ENCODE measurements around the gene CCDC197.

The CCDC197 gene

DNA sequence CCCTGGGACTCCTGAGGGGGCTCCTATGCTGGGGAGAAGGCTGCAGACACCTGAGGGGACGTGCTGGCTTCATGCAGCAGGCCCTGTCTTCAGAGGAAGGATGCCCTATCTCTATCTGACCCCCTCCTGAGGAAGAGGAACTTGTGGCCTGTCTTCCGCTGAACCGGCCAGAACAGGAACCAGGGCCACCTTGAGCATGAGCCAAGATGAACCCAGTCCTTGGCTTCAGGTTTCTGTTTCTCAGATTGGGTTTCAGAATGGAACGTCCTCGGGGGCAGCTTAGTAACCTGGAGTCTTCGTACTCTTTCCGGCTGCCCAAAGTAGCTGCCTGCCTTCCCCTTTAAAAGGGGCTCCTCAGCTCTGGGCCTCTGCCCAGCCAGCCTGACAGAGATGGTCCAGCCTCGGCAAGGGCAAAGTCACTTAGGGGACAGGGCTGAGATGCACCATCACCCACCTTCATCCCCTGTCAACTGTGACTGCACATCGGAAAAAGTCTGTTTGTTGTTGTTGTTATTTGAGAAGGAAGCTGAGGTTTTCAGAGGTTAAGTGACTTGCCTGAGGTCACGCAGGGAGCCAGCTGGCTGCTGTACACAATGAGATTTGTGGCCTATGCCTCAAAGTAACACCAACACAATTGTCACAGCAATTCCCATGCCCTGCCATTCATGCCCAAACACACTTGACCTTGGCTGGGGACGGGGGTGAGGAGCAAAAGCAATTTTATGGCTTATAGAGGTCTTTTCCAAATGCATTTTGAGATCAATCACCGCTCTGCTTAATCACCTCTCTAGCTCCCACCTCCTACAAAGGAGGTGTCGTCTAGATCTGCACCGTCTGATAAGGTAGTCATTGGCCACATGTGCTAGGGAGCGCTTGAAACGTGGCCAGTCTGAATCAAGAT, 34.1 kb upstream of the CCDC197 start:
- FAIRE-seq: no peak

DNA sequence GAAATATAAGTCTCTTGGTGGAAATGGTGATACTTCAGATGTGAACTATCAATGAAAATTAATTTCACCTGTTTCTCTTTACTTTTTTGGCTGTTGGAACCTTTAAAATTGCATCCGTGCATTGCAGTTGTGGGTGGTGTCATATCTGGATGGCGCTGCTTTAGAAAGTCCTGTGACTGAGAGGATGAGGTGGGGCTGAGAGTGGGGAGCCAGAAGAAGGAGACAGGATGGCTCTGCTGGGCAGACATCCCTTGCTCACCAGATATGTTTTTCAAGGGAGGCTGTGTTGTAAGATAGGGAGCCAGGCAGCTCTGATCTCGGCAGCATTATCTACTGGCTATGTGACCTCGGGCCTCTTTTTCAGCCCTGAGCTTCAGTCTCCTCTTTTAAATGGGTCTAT, 33.4 kb upstream of the CCDC197 start:
- FAIRE-seq: no peak

DNA sequence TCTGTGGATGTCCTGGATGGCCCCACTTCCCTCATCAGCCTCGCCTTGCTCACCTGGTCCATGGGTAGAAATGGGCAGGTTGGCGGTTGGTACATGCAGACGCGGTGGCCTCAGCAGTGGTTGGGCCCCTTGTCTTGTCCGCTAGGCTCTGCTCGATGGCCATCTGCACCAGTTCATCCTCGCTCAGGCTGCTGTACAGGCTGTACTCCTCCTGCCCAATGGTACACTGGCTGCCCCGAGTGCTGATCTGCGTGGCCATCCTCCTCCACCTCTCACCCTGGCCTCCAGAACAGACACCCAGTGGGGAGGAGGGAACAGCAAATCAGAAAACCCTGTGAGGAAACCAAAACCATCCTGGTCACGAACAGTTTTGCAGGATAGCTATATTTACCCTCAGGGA, 32.8 kb upstream of the CCDC197 start:
- FAIRE-seq: no peak

DNA sequence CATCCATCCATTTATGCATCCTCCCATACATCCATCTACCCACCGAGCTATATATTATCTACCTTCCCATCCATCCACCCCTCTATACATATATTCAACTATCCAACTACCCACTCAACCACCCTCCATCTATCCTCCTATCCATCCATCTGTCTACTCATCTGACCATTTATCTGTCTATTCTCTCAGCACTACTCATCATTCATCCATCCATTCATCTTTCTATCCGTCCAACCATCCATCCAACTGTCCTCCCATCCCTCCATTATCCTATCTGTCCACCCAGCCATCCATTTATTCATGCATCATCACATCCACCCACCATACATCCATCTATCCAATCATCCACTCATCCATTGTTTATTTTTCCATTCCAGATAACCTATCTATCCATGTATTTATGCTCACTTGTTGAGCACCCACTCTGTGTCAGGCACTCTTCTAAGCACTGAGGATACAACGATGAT, 32.2 kb upstream of the CCDC197 start:
- FAIRE-seq: no peak

DNA sequence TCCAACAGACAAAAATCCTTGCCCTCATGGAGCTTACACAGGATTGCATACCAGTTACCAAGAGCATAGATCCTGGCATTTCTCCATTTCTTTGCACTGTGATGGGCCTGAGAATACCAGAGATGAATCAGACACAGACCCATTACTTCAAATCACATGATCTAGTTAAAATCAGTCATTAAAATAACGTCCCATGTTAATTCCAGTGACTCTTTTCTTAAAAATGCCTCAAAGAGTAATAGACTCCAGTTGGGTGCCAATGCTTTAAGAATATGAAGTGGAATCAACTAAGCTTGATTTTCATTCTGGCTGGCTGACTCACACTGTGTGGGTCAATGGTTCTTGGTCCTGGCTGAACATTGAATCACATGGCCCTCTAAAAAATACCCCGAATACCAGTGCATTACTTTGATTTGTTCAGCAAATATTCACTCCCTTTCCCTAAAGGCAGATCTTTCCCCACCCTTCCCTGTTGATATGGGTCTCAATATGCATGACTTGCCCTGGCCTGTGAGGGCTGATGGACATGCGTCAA, 31.7 kb upstream of the CCDC197 start:
- no peak for FAIRE-seq

DNA sequence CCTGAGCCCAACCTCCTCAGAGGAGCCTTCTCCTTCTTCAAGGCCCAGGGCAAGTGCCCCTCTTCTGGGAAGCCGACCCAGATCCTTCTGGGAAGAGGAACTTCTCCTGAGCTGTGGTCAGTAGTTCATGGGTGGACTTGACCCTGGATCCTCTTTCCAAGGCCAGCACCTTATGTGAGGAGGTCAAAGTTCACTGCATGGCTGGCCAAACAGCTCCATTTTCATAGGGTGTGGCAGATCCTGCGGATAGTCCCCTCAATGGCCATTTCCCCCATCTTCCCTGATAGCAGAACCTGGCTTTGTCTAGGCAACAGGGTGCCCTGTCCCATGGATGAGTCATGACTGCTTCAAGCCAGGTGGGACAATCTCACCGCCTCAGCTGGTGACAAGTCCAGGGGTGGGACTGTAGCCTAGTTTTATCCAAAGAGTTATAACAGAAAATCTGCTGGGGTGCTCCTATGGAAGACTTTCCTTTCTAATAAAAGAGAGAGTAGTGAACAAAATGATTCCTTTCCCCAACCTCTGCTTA, 31.1 kb upstream of the CCDC197 start:
- FAIRE-seq: no peak

DNA sequence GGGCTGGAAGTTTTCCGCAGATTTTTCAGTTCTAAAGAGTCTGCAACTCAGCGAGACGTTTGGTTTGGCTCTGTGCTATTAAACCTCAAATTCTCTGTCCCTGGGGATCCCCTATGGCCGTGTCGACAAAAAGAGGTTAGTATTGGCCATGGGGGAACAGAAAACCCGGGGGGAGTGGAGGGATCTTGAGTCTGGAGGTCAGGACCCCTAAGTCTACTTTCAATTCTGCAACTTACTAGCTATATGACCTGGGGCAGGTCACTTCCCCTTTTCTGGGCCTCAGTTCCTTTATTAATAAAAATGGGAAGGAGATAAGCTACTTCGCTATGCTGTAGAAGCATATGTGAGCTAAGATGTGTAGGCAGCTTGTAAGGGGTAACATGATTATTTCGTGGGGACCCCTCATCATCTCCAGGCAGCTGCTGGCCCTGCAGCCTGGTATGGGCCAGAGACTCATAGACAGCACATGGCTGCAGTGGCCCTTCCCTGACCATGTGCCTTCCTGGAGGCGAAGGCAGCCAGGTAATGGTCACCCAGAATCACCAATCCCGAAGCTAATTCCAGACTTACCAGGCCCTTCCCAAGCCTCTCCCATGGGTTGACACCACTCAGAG, 29.4 kb upstream of the CCDC197 start:
- FAIRE-seq: no peak

DNA sequence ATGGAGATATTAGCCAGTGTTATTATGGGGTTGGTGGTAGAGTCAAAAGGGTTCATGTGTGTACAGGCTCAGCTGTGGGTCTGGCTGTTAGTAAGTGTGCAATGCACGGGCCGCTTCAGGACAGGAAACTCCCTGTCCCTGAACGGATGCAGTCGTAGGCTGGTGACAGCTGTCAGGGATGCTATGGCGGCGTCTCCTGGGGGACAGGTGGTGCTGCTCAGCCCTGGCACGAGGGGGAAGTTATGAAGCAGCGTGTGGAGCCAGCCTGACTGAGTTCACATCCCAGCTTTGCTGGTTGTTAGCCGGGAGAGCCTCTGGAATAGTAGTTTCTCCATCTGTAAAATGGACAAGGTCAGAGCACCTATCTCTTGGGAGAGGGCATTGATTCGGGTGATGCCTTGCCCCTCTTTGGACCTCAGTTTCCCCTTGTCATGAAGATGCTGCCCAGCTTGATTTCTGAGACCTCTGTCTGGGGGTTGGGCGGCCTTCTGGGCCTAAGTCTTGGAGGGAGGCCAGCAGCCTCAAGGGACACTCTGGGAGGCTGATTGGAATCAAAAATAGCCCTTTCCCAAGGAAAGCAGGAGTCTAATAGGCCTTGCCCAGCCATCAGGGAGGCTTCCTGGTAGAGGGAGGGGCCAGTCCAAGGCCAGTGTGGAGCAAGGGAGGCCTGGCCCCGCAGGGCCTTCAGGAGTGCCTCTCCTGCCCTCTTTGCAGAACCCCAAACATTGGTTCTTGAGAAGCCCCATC, 27.8 kb upstream of the CCDC197 start:
- FAIRE-seq: no peak

DNA sequence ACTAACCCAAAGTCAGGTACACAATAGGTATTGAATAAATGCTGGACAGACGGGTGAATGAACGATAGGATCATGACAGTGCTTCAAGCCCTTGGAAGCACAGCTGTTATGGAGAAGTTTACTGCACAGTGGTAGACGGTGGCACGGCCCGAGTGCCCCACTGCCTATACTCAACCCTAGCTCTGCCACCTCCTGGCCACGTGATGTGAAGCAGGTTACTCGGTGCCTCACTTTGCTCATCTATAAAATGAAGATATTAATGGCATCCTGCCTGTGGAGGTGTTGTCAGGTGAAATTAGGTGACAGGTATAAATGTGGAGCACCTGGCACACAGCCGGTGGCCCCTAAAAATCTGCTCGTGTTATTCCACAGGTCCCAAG, 26.5 kb upstream of the CCDC197 start:
- no peak for FAIRE-seq

DNA sequence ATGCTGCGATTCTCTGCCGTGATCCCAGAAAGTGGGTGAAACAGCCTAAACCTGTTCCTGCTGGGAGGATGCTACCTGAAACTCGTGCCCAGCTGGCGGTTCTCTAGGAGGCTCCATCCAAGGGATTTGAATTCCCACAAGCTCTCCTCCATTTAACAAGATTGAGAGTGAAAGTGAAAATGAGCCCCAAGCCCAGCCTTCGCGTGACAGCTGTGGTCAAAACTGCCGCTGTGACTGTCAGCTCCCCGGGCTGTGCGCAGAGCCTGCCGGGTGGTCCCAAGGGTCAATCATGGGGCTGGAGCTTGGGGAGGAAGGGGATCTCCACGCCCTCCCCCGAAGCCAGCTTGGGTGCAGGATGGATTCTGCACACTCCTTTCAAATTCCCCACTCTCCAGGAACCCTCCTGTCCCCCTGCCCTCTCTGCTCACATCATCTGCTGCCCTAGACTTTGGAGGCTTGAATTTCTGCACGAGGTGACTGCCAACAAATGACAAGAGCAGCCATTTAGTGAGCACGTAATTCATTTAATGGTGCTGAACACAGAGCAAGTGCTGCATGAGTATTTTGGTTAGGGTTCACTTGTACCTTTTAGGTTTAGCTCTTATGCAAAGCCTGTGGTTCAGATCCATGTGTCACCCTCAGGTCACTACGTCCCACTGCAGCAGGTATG, 26.0 kb upstream of the CCDC197 start:
- FAIRE-seq: no peak

DNA sequence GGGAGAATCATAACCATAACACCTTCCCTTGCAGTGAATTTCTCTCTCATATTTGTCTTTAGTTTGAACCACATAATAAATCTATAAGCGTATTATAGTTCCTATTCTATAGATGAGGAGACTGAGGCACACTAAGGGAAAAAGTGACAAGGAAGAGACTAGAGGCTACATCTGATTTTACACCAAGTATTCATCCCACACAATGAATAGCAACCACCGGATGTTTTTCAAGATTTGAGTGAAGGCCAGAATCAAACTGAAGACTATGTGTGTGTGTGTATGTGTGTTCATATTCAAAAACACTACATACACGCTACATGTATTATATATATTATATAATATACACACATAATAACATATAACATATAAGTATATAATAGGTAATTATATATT, 25.5 kb upstream of the CCDC197 start:
- FAIRE-seq: no peak

DNA sequence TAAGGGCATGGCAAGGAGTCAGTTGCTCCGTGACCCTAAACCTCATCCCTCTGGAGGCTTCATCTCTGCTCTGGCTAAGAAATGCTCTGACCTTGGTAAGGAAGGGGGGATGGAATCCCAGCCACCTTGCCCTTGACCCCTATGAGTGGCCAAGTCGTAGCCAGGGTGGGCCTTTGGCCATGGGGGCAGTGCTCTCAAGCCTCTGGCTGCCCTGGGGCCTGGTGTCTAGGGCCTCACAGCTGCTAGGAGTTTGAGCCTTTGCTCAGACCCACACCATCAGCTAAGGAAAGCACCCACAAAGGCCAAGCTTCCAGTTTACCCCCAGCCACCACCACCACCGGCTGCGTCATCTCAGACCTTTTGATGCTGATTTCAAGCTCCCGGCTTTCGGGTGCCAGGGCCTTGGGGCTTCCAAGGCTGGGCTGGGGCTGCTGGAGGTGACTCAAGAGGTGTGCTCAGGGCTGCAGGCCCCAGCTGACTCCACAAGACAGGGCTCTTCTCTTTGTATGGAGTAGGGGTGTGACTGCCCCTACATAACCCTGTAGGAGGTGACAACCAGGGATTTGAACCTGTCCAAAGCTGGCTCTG, 24.4 kb upstream of the CCDC197 start:
- FAIRE-seq: no peak

DNA sequence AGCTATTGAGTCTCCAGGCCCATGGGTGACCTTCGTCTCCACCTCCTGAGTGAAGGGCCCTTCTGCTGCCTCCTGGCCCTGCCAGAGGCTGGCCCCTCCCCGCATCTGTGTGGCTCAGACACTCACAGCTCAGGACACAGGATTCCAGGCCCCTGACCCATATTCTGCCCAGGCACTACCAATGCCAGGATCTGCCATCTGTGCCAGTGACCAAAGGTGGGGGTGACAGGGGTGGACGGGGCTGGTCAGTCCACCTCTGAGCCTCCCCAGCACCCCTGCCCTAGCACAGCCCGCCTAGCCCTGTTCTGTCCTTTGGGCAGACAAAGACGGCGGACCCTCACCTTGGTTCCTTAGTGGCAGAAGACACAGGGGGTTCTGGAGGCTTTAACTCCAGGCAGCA, 23.5 kb upstream of the CCDC197 start:
- no peak for FAIRE-seq

DNA sequence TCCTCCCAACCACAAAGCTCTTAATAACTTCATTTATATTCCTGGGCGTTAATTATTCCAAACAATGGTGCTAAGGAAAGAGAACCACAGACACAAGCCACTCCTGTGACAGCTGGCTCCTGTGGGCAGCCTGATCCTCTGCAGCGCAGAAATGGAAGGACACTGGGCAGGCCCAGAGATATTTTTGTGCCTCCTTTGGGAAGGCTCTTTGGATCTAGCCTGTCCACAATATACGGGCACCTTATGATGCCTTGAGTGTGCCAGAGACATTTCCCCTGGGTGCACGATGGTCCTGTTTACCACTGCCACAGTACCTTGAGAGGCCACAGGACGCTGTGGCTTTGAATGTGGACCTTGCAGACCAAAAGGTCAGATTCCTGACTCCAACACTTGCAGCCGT, 22.8 kb upstream of the CCDC197 start:
- no peak for FAIRE-seq

DNA sequence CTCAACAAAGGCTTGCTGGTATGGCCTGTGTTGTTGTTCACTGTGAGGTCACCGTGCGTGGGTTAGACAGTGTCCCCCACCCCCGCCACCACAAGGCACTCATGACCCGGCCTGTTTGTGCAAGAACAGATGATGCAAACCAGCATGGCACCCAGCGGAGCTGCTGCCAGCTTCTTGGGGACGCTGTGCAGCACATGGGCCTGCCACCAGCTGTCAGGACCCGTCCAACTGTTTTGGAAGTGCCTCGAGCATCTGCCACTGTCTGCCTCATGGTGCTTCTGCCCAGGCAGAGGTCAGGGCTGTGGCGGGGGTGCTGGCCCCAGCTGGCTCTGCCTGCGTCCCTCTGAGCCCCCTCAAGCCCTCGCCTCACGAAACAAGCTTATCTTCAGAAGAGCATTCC, 22.3 kb upstream of the CCDC197 start:
- no peak for FAIRE-seq

DNA sequence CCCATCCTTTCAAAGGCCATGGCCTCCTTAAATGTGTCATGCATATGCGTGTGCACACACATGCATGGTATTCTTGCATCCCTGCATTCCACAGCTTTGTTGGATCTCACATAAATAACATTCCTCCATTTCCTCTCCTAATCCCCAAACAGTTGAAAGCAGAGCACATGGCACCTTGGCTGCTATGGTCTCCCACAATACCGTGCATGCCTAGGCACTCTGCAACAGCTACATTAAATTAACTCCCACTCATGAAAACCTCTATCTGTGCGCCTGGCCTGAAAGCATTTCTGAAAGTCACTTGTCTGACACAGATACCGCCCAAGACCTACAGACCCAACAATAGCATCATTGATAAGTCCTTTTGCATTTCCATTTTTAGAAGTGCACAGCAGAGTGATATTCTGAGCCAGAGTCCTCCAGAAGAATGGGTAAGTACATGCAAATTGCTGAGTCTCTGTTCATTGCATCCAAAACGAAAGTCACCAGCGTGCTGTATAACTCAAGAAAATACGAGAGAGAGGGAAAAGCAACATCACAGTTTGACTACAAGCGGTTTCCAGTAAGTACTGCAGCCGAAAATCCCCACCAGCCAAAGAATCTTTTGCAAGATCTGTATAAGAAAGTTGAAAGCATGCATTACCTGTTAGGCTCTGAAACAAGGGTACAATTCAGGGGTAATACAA, 21.2 kb upstream of the CCDC197 start:
- no peak for FAIRE-seq

DNA sequence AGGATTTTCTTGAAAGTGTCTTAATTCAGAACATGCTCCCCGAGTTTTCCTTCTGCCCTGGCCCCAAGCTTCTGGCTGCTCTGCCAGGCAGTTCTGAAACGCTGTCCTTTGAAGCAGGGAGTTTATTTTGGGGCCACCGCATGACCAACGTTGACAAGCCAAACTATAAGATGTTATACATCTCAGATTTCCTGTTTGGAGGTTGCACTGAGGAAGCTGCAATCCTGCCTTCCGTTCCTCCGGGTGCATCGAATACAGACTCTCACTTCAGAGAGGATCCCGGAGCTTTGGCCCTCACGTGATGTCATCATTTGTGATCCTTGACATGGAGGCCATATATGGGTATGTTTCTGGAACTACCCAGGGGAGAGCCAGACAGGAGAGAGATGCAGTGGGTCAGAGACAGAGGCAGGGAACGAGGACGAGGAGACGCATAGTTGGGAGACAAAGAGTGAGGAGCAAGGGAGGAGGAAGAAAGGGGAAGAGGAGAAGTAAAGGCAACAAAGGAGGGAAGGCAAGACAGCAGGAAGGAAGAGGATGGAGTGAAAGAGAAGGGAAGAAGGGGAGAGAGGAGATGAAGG, 20.5 kb upstream of the CCDC197 start, which contains the start of gene ASB2:
Gene ASB2 (minus strand): TSS at position 94 of the 581 bp plus-strand sequence. CDS start 12,031 bp downstream, outside the sequence.
- no peak for FAIRE-seq

DNA sequence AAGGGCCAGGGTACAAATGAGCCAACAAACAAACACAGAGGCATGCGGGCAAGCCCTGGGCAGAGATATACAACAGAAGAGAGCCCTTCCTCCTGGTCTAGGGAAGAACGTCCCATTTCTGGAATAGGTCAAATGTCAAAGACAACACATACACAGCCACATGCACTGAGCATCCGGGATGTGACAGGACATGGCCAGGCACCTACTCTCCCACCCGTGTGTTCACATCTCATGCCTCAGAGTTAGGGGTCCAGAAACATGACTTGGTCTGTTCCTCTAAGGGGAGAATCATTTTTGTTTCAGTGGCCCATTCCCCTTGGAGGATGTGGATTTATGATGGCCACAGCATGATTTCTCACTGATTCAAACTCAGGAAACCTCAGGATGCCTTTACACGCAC, 19.9 kb upstream of the CCDC197 start:
- no peak for FAIRE-seq

DNA sequence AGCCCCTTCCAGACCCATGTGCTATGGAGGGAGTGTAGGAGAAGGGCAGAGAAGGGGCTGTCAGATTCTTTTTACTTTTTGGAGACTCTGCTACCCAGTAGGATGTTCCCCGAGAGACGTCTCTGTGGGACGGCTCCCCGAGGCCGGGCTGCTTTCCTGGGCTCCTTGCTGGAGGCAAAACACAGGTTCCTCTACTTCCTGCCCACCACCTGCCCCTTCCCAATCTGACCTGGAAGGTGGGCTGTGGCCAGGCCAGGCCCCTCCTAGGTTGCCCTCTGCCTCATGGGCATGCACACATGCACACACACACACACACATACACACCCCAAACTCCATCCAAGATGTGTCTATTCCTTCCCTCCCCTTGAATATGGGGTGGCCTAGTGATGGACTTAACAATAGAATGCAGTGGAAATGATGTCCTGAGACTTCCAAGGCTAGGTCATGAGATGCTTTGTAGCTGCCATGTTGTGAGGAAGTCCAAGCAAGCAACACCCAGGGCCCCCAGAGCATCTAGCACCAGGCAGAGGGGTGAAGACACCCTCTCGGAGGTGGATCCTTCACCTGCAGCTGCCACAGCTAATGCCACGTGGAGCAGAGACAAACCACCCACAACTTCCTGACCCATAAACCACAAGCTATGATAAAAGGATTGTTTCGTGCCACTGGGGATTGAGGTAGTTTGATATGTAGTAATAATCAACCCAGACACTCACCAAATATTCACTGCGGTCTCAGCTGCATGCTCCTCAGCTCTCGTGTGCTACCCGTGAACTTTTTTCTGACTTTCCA, 19.1 kb upstream of the CCDC197 start:
- FAIRE-seq: no peak

DNA sequence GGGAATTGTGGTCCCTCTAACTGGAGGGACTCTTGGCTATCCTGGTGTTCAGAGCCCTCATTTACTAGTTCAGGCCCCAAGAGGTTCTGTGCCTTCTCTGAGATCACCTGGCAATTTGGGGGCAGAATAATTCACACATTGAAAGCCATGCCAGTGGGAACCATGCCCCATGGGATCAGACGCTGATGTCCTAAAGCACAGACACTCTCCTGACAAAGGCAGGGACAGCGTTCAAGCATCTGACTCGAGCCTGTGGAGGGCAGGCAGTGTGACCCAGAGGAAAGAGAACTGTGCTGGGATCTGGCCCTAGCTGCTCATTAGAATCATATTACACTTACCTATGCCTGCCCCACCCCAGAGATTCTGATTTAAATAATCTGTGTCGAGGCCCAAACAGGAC, 18.4 kb upstream of the CCDC197 start:
- no peak for FAIRE-seq
